ENCODE data around the gene NDUFAF3. TPM values are rescaled to one million over a fixed set of nuclear protein-coding genes. Genes with fewer than 3 reads are reported as not detected.

Gene NDUFAF3
- total RNA-seq, 1 experiment from 2014 or later, result 40.7 TPM

- H3K79me2 ChIP-seq (ENCODE audit: insufficient read depth, low read length), result no peaks in the 10 kb centered on the region
Observed at GRCh38 chr3:49030321-49030720, 8.4 kb downstream of the NDUFAF3 start.

More at GRCh38 chr3:49030321-49030720, 8.4 kb downstream of the NDUFAF3 start:
- no peaks in the 10 kb centered on the region; the same call in none of the 2 replicates for H3K27me3 Mint-ChIP-seq (ENCODE audit: low read depth)
- TF ChIP-seq, protein P1, sequence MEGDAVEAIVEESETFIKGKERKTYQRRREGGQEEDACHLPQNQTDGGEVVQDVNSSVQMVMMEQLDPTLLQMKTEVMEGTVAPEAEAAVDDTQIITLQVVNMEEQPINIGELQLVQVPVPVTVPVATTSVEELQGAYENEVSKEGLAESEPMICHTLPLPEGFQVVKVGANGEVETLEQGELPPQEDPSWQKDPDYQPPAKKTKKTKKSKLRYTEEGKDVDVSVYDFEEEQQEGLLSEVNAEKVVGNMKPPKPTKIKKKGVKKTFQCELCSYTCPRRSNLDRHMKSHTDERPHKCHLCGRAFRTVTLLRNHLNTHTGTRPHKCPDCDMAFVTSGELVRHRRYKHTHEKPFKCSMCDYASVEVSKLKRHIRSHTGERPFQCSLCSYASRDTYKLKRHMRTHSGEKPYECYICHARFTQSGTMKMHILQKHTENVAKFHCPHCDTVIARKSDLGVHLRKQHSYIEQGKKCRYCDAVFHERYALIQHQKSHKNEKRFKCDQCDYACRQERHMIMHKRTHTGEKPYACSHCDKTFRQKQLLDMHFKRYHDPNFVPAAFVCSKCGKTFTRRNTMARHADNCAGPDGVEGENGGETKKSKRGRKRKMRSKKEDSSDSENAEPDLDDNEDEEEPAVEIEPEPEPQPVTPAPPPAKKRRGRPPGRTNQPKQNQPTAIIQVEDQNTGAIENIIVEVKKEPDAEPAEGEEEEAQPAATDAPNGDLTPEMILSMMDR (conservative IDR thresholded peaks at IDR 0.05), result no peak
- no peak for DNase-seq
- Histone ChIP-seq H2AFZ (ENCODE audit: low read length) (no peak overlapping the region), H3K14ac (ENCODE audit: insufficient read depth, low read length) (no peak overlapping the region), H2BK15ac (ENCODE audit: low read depth, low read length) (no peak overlapping the region), H4K5ac (ENCODE audit: insufficient read length, low read depth, low read length) (no peak overlapping the region), H4K20me1 (ENCODE audit: control insufficient read depth, insufficient read depth, insufficient read length) (peaks cover 7% of the 10 kb centered on the region), H3K23me2 (ENCODE audit: insufficient read length, low read depth, low read length, poor library complexity, severe bottlenecking) (peaks cover 3% of the 10 kb centered on the region), H3K27ac (ENCODE audit: insufficient read length, low read depth, low read length) (no peak overlapping the region), H2AK5ac (ENCODE audit: insufficient read length, low read length) (no peak overlapping the region), H3K56ac (ENCODE audit: insufficient read length, low read depth, low read length) (no peak overlapping the region), H3K4me2 (ENCODE audit: insufficient read depth, insufficient read length, low read length) (no peak overlapping the region), H2BK5ac (ENCODE audit: insufficient read length, low read length) (no peak overlapping the region), H3K4me1 (ENCODE audit: insufficient read depth, low read length) (no peaks in the 10 kb centered on the region; the same call in 1 of the 2 replicates), H4K8ac (replicated peaks; ENCODE audit: insufficient read length, low read depth, low read length) (no peak overlapping the region), H3K27me3 (ENCODE audit: insufficient read depth, low read length) (no peaks in the 10 kb centered on the region), H3K79me1 (ENCODE audit: insufficient read depth, low read depth, low read length, poor library complexity, severe bottlenecking) (no peaks in the 10 kb centered on the region), H3T11ph (ENCODE audit: low read length) (no peak overlapping the region), H2BK12ac (ENCODE audit: insufficient read length, low read depth, low read length) (no peak overlapping the region), H3K9me3 (ENCODE audit: control insufficient read depth, low read depth, low read length) (no peaks in the 10 kb centered on the region), H3K23ac (ENCODE audit: insufficient read length, low read depth, low read length) (no peak overlapping the region), H2BK120ac (ENCODE audit: low read depth, low read length, poor library complexity, severe bottlenecking) (no peak overlapping the region), H2BK20ac (ENCODE audit: low read depth, low read length, poor library complexity, severe bottlenecking) (no peak overlapping the region), H3K18ac (ENCODE audit: insufficient read length, low read depth, low read length) (no peak overlapping the region), H4K91ac (ENCODE audit: insufficient read length, low read depth, low read length) (no peak overlapping the region), H3K9ac (ENCODE audit: extremely low read depth, insufficient read length, low read length) (no peak overlapping the region), H3K4ac (ENCODE audit: low read depth, low read length) (no peak overlapping the region)
- H3K4me3 Mint-ChIP-seq, result peak overlapping the region in 1 of 2 experiments; percentile 61; a peak in 1 of 5 replicates
- peaks cover 56 to 91% (median 75%) of the 10 kb centered on the region in 3 experiments for H3K36me3 Mint-ChIP-seq (ENCODE audit: insufficient read depth in 1 of 3, low read depth in 3 of 3)
- no CpG with 5 or more reads among the region's 6 CpGs for WGBS (ENCODE audit: extremely low coverage, insufficient read length, low lambda C conversion rate)
- H3K4me1 Mint-ChIP-seq, result peaks cover 13 to 20% of the 10 kb centered on the region in 2 experiments
- peak overlapping the region in 1 of 3 experiments; percentile 48; a peak in 1 of 7 replicates for H3K27ac Mint-ChIP-seq
- no peaks in the 10 kb centered on the region for H3K9me3 Mint-ChIP-seq

Data from H9 (cell line).